Measurements from ENCODE around the gene AK2.

Gene AK2

DNA sequence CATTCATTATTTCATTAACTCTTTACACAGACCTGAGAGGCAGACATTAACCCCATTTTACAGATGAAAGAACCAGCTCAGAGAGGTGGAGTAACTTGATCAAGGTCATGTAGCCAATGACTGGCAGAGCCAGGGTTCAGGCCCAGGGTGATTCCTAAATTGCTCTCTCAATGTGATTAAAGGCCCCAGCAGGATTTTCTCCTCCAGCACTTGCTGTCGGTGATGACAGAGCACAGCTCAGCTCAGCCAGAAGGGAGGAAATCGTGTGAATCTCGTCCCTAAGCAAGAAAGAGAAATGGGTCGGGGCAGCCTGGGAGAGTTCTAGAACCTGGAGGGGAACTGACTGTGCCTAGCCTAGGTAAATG lies 52.6 kb downstream of the AK2 start:
- TF ChIP-seq, protein P1, sequence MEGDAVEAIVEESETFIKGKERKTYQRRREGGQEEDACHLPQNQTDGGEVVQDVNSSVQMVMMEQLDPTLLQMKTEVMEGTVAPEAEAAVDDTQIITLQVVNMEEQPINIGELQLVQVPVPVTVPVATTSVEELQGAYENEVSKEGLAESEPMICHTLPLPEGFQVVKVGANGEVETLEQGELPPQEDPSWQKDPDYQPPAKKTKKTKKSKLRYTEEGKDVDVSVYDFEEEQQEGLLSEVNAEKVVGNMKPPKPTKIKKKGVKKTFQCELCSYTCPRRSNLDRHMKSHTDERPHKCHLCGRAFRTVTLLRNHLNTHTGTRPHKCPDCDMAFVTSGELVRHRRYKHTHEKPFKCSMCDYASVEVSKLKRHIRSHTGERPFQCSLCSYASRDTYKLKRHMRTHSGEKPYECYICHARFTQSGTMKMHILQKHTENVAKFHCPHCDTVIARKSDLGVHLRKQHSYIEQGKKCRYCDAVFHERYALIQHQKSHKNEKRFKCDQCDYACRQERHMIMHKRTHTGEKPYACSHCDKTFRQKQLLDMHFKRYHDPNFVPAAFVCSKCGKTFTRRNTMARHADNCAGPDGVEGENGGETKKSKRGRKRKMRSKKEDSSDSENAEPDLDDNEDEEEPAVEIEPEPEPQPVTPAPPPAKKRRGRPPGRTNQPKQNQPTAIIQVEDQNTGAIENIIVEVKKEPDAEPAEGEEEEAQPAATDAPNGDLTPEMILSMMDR (IDR thresholded peaks at IDR 0.05; ENCODE audit: poor library complexity, severe bottlenecking) = no peak
- H3K27me3 ChIP-seq (ENCODE audit: insufficient read depth, poor library complexity, severe bottlenecking) = no peaks in the 10 kb centered on the region
- H3K4me3 ChIP-seq (ENCODE audit: severe bottlenecking) = no peak overlapping the region
- H3K9me3 ChIP-seq (ENCODE audit: severe bottlenecking) = no peaks in the 10 kb centered on the region
- no peaks in the 10 kb centered on the region for H3K36me3 ChIP-seq (ENCODE audit: low read depth)
- no peak for DNase-seq (ENCODE audit: low spot score)
- no peak for ATAC-seq (ENCODE audit: low read depth)
- H3K27ac ChIP-seq (ENCODE audit: poor library complexity, severe bottlenecking) = no peak overlapping the region
- peaks cover 24% of the 10 kb centered on the region for H3K4me1 ChIP-seq (ENCODE audit: insufficient read depth, poor library complexity, severe bottlenecking)

DNA sequence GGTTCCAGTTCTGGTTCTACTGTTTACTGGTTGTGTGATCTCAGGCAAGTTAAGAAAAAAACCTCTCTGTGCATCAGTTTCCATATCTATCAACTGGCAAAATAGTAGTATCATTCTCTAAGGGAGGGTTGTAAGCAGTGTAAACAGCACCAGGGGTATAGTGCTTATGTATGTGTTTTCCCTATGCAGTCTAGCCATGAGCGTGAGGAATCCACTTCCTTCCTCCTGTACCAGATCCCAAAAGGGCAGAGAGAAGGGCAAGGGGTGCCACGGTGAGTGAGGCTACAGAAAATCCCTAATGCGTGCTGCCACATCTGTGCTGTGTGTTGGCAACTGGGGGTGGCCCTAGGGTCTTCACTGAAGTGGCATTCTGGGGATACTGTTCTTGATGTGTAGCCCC lies 53.7 kb downstream of the AK2 start:
- TF ChIP-seq, protein P1 (IDR thresholded peaks at IDR 0.05; ENCODE audit: poor library complexity, severe bottlenecking) = no peak
- H3K27ac ChIP-seq (ENCODE audit: poor library complexity, severe bottlenecking) = no peak overlapping the region
- H3K27me3 ChIP-seq (ENCODE audit: insufficient read depth, poor library complexity, severe bottlenecking) = no peaks in the 10 kb centered on the region
- no peaks in the 10 kb centered on the region for H3K9me3 ChIP-seq (ENCODE audit: severe bottlenecking)
- peaks cover 13% of the 10 kb centered on the region for H3K4me1 ChIP-seq (ENCODE audit: insufficient read depth, poor library complexity, severe bottlenecking)
- ATAC-seq (ENCODE audit: low read depth) (no peak), DNase-seq (ENCODE audit: low spot score) (no peak)
- no peak overlapping the region for H3K4me3 ChIP-seq (ENCODE audit: severe bottlenecking)
- no peaks in the 10 kb centered on the region for H3K36me3 ChIP-seq (ENCODE audit: low read depth)

DNA sequence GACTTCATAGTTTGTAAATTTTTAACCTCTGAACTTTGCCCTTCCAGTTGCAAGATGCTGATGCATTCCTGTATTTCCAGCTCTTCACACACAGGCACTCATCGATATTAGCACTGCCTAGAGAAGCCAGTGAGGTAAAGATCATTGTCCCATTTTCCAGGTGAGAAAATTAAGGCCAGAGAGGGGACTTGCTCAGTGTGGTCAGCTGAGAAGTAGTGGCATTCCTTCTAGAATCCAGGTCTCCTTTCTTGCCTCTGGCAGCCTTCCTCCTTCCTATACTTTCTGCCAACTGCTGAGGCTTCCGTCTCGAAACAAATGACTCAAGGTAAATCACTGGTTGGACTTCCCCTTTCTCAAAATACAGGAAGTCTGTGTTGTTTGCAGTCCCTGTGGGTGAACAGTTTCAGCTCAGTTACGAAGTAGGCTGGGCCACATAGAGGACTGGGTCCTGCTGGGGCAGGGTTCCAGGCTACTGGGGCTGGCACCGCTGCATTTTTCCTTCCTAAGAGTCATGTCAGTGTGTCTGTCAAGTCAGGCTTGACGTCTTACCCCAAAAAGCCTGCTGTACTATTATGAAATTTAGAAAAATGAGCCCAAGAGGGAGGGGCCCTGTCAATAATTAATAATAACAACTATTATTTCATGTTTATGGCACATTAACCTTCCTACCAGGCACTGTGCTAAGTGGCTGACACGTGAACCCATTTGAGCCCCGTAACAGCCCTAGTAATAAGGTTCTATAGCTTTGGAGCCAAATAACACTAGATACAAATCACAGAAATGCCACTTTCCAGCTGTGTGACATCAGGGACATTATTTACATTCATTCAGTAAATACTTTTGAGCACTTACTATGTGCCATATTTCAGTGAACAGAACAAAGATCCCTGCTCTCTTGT lies 55.4 kb downstream of the AK2 start:
- TF ChIP-seq, protein P1 (IDR thresholded peaks at IDR 0.05; ENCODE audit: poor library complexity, severe bottlenecking) = no peak
- Histone ChIP-seq H3K36me3 (ENCODE audit: low read depth) (no peaks in the 10 kb centered on the region), H3K27ac (ENCODE audit: poor library complexity, severe bottlenecking) (peak overlapping the region; percentile 73), H3K4me3 (ENCODE audit: severe bottlenecking) (no peak overlapping the region), H3K9me3 (ENCODE audit: severe bottlenecking) (no peaks in the 10 kb centered on the region), H3K27me3 (ENCODE audit: insufficient read depth, poor library complexity, severe bottlenecking) (no peaks in the 10 kb centered on the region), H3K4me1 (ENCODE audit: insufficient read depth, poor library complexity, severe bottlenecking) (peaks cover 13% of the 10 kb centered on the region)
- ATAC-seq (ENCODE audit: low read depth) = peak; percentile 98
- no peak for DNase-seq (ENCODE audit: low spot score)

DNA sequence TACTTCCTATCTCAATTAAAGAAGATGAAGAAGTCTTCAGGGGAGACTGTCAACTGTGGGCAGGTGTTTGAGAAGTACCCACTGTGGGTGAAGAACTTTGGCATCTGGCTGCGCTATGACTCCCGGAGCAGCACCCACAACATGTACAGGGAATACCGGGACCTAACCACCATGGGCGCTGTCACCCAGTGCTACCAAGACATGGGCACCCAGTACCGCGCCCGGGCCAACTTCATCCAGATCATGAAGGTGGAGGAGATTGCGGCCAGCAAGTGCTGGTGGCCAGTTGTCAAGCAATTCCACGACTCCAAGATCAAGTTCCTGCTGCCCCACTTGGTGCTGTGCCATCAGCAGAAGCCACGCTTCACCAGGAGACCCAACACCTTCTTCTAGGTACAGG lies 56.6 kb downstream of the AK2 start:
- no peaks in the 10 kb centered on the region for H3K9me3 ChIP-seq (ENCODE audit: severe bottlenecking)
- TF ChIP-seq, protein P1 (IDR thresholded peaks at IDR 0.05; ENCODE audit: poor library complexity, severe bottlenecking) = no peak
- H3K4me1 ChIP-seq (ENCODE audit: insufficient read depth, poor library complexity, severe bottlenecking) = peaks cover 13% of the 10 kb centered on the region
- no peak overlapping the region for H3K4me3 ChIP-seq (ENCODE audit: severe bottlenecking)
- no peak for DNase-seq (ENCODE audit: low spot score)
- no peaks in the 10 kb centered on the region for H3K27me3 ChIP-seq (ENCODE audit: insufficient read depth, poor library complexity, severe bottlenecking)
- ATAC-seq (ENCODE audit: low read depth) = no peak
- peak overlapping the region; percentile 73 for H3K27ac ChIP-seq (ENCODE audit: poor library complexity, severe bottlenecking)
- H3K36me3 ChIP-seq (ENCODE audit: low read depth) = no peaks in the 10 kb centered on the region

DNA sequence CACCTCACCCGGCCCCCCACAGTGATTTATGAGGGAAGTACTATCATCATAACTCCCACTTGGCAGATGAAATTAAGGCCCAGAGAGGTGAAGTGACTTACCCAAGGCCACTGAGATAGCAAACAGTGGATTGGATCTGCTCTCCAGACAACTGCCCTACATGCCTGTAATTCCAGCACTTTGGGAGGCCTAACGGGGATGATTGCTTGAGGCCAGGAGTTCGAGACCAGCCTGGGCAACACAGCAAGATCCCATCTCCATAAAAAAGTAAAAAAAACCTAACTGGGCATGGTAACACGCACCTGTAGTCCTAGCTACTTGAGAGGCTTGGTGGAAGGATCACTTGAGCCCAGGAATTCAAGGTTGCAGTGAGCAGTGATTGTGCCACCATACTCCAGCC lies 57.8 kb downstream of the AK2 start:
- no peak for ATAC-seq (ENCODE audit: low read depth)
- no peak overlapping the region for H3K4me3 ChIP-seq (ENCODE audit: severe bottlenecking)
- H3K27me3 ChIP-seq (ENCODE audit: insufficient read depth, poor library complexity, severe bottlenecking) = no peaks in the 10 kb centered on the region
- TF ChIP-seq, protein P1 (IDR thresholded peaks at IDR 0.05; ENCODE audit: poor library complexity, severe bottlenecking) = no peak
- H3K27ac ChIP-seq (ENCODE audit: poor library complexity, severe bottlenecking) = no peak overlapping the region
- H3K9me3 ChIP-seq (ENCODE audit: severe bottlenecking) = no peaks in the 10 kb centered on the region
- DNase-seq (ENCODE audit: low spot score) = no peak
- H3K36me3 ChIP-seq (ENCODE audit: low read depth) = no peaks in the 10 kb centered on the region
- H3K4me1 ChIP-seq (ENCODE audit: insufficient read depth, poor library complexity, severe bottlenecking) = peaks cover 13% of the 10 kb centered on the region
